Measurements from ENCODE around the gene TMOD1.

TMOD1 gene

DNA sequence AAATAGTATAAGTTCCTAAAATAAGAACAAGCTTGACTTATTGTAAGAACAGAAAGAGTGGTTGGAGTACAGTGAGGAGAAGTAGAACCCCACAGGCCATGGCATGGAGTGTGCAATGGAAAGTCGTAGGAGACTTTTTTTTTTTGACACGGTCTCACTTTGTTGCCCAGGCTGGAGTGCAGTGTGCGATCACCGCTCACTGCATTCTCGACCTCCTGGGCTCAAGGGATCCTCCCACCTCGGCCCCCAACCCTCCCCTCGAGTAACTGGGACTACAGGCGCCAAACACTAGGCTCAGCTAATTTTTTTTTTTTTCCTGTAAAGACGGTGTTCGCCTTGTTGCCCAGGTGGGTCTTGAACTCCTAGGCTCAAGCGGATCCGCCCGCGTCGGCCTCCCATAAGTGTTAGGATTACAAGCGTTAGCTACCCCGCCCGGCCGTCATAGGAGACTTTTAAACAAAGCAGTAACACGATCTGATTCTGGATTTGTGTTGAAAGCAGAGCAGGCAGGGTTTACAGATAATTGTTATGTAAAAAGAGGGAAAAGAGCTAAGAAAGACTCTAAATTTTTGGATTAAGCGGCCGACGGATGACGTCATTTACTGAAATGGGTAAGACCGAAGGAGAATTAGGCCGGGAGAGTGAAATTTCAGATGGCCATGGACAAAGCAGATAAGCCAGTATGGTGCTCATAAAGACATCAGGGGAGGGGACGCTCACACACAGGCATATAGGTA, 130.9 kb downstream of the TMOD1 start:
- DNase-seq (ENCODE audit: low spot score in 2 of 2), result peak in 1 of 2 donors; percentile 12
- peaks cover 29% of the 10 kb centered on the region for H3K4me1 Mint-ChIP-seq
- H3K36me3 Mint-ChIP-seq, result peaks cover 32% of the 10 kb centered on the region
- no peaks in the 10 kb centered on the region for H3K9me3 Mint-ChIP-seq
- H3K4me3 Mint-ChIP-seq, result peak overlapping the region; percentile 93
- peak overlapping the region; percentile 98 for H3K27ac Mint-ChIP-seq
- ATAC-seq, result peak; percentile 2

DNA sequence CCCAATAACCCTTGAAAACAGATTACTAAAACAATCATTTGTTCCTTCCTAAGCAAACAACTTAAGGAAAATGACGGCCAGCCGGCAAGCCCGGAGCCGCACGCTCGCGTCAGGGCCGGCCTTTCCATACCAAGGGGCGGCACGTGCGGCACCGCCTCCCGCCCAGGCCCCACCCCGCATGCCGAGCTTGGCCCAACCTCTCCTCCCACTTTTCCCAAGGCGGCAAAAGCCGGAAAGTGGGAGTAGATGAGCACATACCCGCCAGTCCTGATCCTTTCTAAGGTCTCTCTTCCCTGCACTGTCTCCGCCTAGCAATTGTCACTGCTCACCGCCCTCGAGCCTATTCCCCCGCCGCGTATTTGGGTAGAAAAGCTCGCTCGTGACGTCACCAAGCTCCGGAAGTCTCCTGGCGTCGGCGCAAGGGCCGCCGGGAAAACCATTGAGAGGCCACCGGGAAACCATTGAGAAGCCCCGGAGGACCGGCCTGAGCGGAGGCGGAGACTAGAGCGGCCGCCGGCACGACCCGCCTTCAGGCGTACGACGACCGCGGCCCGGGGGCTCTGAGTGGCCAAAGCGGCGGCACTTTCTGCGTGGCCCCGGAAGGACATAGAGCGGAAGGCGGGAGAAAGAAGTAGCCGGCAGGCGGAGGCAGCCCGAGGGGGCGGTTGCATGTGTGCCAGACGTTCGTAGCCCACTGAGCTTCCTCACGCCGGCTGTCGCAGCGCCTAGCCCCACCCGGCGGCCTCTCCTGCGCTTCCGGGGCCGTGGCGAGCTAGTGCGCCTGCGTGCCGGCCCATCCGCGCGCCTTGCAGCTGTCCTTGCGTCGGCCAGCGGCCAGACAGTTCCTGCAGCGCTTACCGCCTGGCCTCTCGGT, 131.8 kb downstream of the TMOD1 start, which contains the start of the genes NCBP1 and TSTD2:
Gene NCBP1 (plus strand): TSS at position 837 of the 874 bp plus-strand sequence. CDS start 61 bp downstream, outside the sequence.
Gene TSTD2 (minus strand): TSS at position 384 of the 874 bp plus-strand sequence. CDS start 5,806 bp downstream, outside the sequence.
- H3K4me1 Mint-ChIP-seq, result peaks cover 33% of the 10 kb centered on the region
- H3K9me3 Mint-ChIP-seq, result no peaks in the 10 kb centered on the region
- peak; percentile 92 to 98 for DNase-seq (ENCODE audit: low spot score in 2 of 2)
- H3K4me3 Mint-ChIP-seq, result peak within 1 kb of the TSS; percentile 93
- peaks cover 32% of the 10 kb centered on the region for H3K36me3 Mint-ChIP-seq
- peak within 1 kb of the TSS; percentile 98 for H3K27ac Mint-ChIP-seq
- peak; percentile 94 for ATAC-seq

DNA sequence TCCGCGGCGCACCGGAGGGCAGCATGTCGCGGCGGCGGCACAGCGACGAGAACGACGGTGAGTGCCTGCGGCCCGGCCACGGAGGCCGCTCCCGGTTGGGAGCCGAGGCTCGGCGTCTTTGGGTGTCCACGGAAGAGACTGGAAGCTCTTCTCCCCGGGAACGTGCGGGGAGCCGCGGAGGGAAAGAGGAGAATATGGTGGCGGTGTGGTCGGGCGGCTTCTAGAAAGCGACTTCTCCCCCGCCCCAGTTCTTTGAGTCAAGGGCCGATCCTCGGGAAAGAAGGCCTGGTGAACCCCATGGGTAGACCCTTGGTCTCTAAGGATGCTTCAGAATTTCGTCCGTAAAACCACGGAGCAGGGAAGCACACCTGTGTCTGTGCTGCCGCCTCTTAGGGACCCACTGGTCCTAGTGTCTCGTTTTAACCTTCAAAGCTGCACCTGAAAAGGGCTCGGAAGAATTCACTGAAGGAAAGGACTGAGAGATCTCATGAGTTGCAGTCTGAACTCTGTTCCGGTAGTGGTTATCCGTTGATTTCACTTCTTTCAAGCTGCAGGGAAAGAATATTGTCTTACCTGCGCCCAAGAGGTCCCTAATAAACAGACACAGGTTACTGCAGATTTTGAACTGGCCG, 132.5 kb downstream of the TMOD1 start:
- Mint-ChIP-seq H3K27ac (peak overlapping the region; percentile 98), H3K4me3 (peak overlapping the region; percentile 93), H3K4me1 (peaks cover 40% of the 10 kb centered on the region), H3K36me3 (peaks cover 32% of the 10 kb centered on the region), H3K9me3 (no peaks in the 10 kb centered on the region)
- DNase-seq (ENCODE audit: low spot score in 2 of 2) (no peak), ATAC-seq (no peak)

DNA sequence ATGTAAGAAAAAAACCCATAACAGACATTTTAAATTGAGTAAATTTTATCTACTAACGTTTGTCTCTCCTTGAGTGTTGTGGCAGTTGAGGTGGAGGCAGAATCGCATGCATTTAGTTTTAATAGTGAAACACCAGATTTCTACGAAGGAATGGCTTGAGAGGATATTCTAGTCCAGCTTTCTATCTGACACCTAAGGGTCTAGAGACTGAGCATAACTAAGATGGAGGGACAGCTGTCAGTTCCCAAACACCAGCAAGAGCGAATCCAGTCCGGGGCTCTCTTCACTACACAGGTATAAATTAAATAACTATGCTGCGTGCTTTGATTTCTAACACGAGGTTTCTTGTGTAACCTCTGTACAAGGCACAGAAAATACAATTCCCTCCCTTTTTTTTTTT, 133.6 kb downstream of the TMOD1 start:
- H3K4me1 Mint-ChIP-seq, result peaks cover 40% of the 10 kb centered on the region
- H3K9me3 Mint-ChIP-seq, result no peaks in the 10 kb centered on the region

DNA sequence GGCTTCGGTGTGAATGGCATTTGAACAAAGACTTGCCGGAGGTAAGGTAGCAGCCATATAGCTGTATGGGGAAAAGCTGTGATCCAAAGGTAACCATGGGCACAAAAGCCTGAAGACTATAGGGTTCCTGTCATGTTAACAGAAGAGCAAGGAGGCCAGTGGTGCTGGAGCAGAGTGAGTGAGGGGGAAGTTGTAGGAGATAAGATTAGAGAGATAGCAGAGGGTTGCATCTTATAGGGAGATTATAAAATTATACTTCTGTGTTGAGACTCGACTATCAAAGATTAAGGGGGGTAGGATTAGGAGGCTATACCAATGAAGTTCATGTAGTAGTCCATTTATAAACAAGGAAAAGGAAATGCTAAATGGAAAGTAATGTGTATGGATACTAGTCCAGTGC, 135.4 kb downstream of the TMOD1 start:
- no peaks in the 10 kb centered on the region for H3K9me3 Mint-ChIP-seq
- no peak for ATAC-seq
- peak overlapping the region; percentile 6 for H3K4me3 Mint-ChIP-seq
- H3K27ac Mint-ChIP-seq, result peak overlapping the region; percentile 38
- DNase-seq (ENCODE audit: low spot score in 2 of 2), result no peak
- H3K36me3 Mint-ChIP-seq, result peaks cover 49% of the 10 kb centered on the region
- peaks cover 40% of the 10 kb centered on the region for H3K4me1 Mint-ChIP-seq

More for the DNA sequence above, 133.6 kb downstream of the TMOD1 start:
- Mint-ChIP-seq H3K27ac (peak overlapping the region; percentile 98), H3K4me3 (peak overlapping the region; percentile 93), H3K36me3 (peaks cover 32% of the 10 kb centered on the region)
- no peak for DNase-seq (ENCODE audit: low spot score in 2 of 2)
- no peak for ATAC-seq

DNA sequence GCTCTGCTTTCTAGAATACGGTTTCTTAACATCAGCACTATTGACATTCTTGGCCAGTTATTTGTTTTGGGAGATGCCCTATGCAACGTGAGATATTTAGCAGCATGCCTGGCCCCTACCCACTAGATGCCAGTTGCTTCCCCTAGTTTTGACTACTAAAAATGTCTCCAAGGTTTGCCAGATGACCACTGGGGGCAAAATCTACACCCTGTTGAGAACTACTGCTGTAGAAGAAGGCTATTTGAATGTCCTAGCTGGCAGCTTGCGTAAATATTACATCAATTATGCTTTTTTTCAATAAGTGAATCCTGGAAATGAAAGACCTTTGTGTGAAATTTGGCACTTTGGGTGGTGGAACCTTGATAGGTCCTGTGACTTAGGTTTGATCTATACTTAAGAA, 137.2 kb downstream of the TMOD1 start:
- H3K4me3 Mint-ChIP-seq, result no peak overlapping the region
- no peaks in the 10 kb centered on the region for H3K9me3 Mint-ChIP-seq
- peaks cover 36% of the 10 kb centered on the region for H3K4me1 Mint-ChIP-seq
- peak overlapping the region; percentile 7 for H3K27ac Mint-ChIP-seq
- DNase-seq (ENCODE audit: low spot score in 2 of 2) (no peak), ATAC-seq (no peak)
- H3K36me3 Mint-ChIP-seq, result peaks cover 53% of the 10 kb centered on the region

DNA sequence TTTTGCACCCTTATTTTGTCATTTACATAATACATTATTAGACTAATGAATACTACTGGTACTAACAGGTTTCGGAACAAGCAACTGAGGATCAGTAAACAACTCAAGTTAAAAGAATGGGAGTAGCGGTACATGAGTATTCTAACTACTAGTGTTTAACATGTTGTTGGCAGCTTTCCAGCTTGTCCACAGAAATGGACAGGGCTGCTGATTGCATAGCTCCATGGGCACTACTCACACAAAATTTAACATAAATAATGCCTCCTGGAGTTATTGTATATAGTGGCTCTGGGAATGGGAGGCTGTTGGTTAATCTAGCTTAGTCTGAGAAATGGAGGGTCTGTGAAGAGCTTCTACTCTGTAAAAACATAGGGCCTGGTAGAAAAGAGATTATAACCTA, 138.9 kb downstream of the TMOD1 start:
- Mint-ChIP-seq H3K9me3 (no peaks in the 10 kb centered on the region), H3K4me1 (peaks cover 31% of the 10 kb centered on the region), H3K27ac (no peak overlapping the region), H3K4me3 (no peak overlapping the region), H3K36me3 (peaks cover 58% of the 10 kb centered on the region)
- no peak for DNase-seq (ENCODE audit: low spot score in 2 of 2)
- no peak for ATAC-seq

DNA sequence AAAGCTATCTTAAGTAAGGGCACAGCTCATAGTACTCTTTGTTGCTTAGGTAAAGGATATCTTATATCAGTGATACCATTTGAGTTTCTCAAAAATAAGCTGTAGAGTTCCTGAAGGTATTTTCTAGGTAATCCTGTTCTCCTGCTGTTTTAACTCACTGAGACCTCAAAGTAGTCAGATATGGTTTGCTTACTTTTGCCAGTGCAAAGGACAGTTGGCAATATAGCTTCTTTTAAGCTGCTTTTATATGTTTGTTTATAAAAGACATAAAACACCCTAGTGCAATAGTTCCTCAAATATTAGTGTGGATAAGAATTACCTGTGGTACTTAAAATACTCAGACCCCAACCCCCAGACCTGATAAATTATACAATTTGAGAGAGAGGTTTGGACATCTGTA, 144.3 kb downstream of the TMOD1 start:
- Mint-ChIP-seq H3K4me3 (no peak overlapping the region), H3K4me1 (peaks cover 6% of the 10 kb centered on the region), H3K27ac (no peak overlapping the region), H3K9me3 (no peaks in the 10 kb centered on the region), H3K36me3 (peaks cover 100% of the 10 kb centered on the region)
- DNase-seq (ENCODE audit: low spot score in 2 of 2) (no peak), ATAC-seq (no peak)

DNA sequence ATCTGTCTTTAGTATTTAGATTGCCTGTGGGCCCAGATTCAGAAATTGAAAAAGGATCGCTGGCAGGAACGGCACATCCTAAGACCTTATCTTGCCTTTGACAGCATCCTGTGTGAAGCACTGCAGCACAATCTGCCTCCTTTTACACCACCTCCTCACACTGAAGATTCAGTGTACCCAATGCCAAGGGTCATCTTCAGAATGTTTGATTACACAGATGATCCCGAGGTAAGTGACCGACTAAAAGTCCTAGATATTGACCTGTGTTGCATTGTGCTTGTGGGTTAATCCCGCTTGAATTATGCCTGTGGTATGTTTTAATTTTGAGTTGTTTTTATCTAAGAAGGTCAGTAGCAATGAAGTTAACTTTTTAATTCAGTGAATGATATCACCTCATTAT, 146.5 kb downstream of the TMOD1 start:
- no peak overlapping the region for H3K4me3 Mint-ChIP-seq
- no peak for ATAC-seq
- peaks cover 100% of the 10 kb centered on the region for H3K36me3 Mint-ChIP-seq

More for the DNA sequence above, 146.5 kb downstream of the TMOD1 start:
- Mint-ChIP-seq H3K4me1 (peaks cover 6% of the 10 kb centered on the region), H3K9me3 (no peaks in the 10 kb centered on the region), H3K27ac (no peak overlapping the region)
- no peak for DNase-seq (ENCODE audit: low spot score in 2 of 2)

Data from stimulated activated effector memory CD8-positive, alpha-beta T cell treated with anti-CD3 and anti-CD28 coated beads, Interleukin-12 subunit alpha, Interleukin-12 subunit beta, amount 100 ng/mL, for 72 hours (primary cell).